Stomach (tissue), 9 donors: Measurements from ENCODE around the gene WNT5B. TPM values are rescaled to one million over a fixed set of nuclear protein-coding genes. Genes with fewer than 3 reads are reported as not detected.

Experiments
- DNase-seq, 2 donors: peaks; one replicate each; pipeline versions ENCODE4 v3.0.0 to v3.0.0-alpha.2; 2013 to 2019
- H3K27ac ChIP-seq, 5 donors: fragments of 200-600 bp in 4 of 5; sonication (generic) in 4 of 5; one replicate each; pipeline ENCODE4 v1.5.1; 2013 to 2019; ENCODE audit warnings: mild to moderate bottlenecking in 1 of 5, moderate library complexity in 1 of 5
- H3K27me3 ChIP-seq, 3 donors: fragments of 200-600 bp; sonication (generic); one replicate each; pipeline ENCODE4 v1.5.1; 2017 to 2019; ENCODE audit warnings: mixed run types in 1 of 3
- H3K36me3 ChIP-seq, 4 donors: fragments of 200-600 bp; sonication (generic); 1 replicate in 3 of 4; 2 replicates in 1 of 4; pipeline ENCODE4 v1.5.1; 2016 to 2019
- H3K4me1 ChIP-seq, 4 donors: fragments of 200-600 bp; sonication (generic); one replicate each; pipeline ENCODE4 v1.5.1; 2016 to 2019
- H3K4me3 ChIP-seq, 4 donors: fragments of 200-600 bp; sonication (generic) in 3 of 4; one replicate each; pipeline ENCODE4 v1.5.1; 2016 to 2019; ENCODE audit warnings: mild to moderate bottlenecking in 1 of 4
- H3K9me3 ChIP-seq, 4 donors: fragments of 200-600 bp; sonication (generic); one replicate each; pipeline ENCODE4 v1.5.1; 2016 to 2019
- EP300 ChIP-seq: sonication (generic); formaldehyde crosslinking; IDR thresholded peaks from one replicate; pipeline ENCODE4 v1.6.1; 2017; ENCODE audit warnings: antibody characterized with exemption
- POLR2A ChIP-seq, 4 donors: fragments of 450-650 bp; IDR thresholded peaks; one replicate each; pipeline ENCODE4 v1.6.1; 2016; ENCODE audit warnings: antibody characterized with exemption in 4 of 4, control low read depth in 2 of 4, mild to moderate bottlenecking in 1 of 4, moderate library complexity in 1 of 4
- POLR2AphosphoS5 ChIP-seq, 3 donors: sonication (generic); formaldehyde crosslinking; IDR thresholded peaks; one replicate each; pipeline ENCODE4 v1.6.1; 2016; ENCODE audit warnings: antibody characterized with exemption in 3 of 3
- WGBS, 5 donors: extraction: QIAGEN DNeasy Blood & Tissue Kit in 3 of 5; methylation state at CpG; one replicate each; pipeline versions ENCODE4 v1.1.5 to v1.1.7; 2013 to 2018; 5-methylcytosine and 5-hydroxymethylcytosine counted together
- intact Hi-C: fragments of 100-400 bp; cut with DNase I; formaldehyde crosslinking; loops from one replicate; pipeline ENCODE4 v1.15.1; 2023; ENCODE audit warnings: low total_unique reads
- polyA plus RNA-seq, 3 donors: library from polyadenylated mRNA; stranded (reverse); fragments of 200-250 nt; gene quantifications; one replicate each; pipeline ENCODE4 v1.2.3, GENCODE V29; 2013
- total RNA-seq, 5 donors: library from RNA; depleted of rRNA; stranded (reverse); fragments of >200 nt; gene quantifications; one replicate each; pipeline versions ENCODE4 v1.1.0 to v1.2.3, GENCODE V29; 2014 to 2016
- TF ChIP-seq, protein P1 (sequence below), 7 experiments: fragments of 450-650 bp in 4 of 7; fragments of 200-600 bp in 3 of 7; sonication (generic) in 3 of 7; IDR thresholded peaks; one replicate each; pipeline ENCODE4 v1.5.1; 2016 to 2019; ENCODE audit warnings: antibody characterized with exemption in 7 of 7, control low read depth in 2 of 7, mild to moderate bottlenecking in 1 of 7
- donor health status: healthy with polysubstance abuse.
- donor health status: Bipolar disorder and iron deficiency.
- donor health status: healthy.

The WNT5B gene
- total and polyA plus RNA-seq, 8 donors = 0.45 to 22.3 (median 7.4) TPM

DNA sequence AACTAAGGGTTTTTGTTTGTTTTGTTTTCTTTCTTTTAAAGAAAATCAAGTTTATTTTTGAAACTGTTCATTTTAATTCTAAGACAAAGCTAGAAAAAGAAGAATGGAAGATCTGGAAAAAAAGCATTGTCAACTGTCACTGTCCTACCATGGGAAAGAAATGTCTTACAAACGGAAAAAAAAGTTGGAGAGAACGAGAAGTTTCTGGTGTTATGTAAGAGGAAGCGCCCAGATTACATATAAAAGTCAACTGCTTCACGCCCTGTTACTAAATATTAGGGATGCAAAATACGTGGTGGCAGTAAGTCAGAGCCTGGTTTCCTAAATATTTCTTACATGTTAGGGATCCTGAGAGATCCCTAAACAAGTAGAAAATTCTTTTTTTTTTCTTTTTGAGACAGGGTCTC, 20.3 kb upstream of the WNT5B start:
- Histone ChIP-seq H3K36me3 (no peaks in the 10 kb centered on the region), H3K27ac (peak overlapping the region; percentile 13 to 79 (median 66)), H3K4me1 (peaks cover 19 to 66% (median 54%) of the 10 kb centered on the region in 4 donors), H3K27me3 (no peaks in the 10 kb centered on the region), H3K9me3 (no peaks in the 10 kb centered on the region), H3K4me3 (no peak overlapping the region)
- intact Hi-C loops = no loop called here
- DNase-seq = peak in 1 of 2 donors; percentile 46
- 22 to 45% (median 28%) methylated on average over 5 of the region's 5 CpGs for WGBS, 5 donors
- TF ChIP-seq POLR2A (IDR thresholded peaks at IDR 0.05) = no peak
- peak in 1 of 3 donors; percentile 22 for TF ChIP-seq POLR2AphosphoS5 (IDR thresholded peaks at IDR 0.05)

DNA sequence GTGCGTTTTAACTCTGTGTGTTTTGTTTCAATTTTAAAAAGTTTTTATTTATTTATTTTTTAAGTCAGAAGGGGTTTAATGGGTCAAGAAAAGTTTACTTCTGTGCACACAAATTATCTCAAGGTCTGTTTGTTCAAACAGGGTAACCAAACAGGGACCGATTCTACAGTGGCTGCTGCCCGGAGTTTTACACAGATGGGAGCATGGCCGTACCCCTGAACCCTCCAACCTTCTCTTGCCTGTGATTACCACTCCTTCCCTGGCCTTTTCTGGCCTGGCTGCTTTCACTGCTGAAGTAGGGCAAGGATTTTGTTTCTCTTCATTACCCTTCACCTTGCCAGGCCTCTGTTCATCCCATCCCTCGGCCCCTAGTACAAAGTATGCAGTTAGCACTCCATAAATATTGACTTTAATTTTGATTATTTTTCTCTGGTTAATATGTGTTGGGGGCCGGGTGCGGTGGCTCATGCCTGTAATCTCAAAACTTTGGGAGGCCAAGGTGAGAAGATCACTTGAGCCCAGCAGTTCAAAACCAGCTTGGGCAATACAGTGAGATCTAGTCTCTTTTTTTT, 18.9 kb upstream of the WNT5B start:
- intact Hi-C loops = no loop called here
- TF ChIP-seq, protein P1, sequence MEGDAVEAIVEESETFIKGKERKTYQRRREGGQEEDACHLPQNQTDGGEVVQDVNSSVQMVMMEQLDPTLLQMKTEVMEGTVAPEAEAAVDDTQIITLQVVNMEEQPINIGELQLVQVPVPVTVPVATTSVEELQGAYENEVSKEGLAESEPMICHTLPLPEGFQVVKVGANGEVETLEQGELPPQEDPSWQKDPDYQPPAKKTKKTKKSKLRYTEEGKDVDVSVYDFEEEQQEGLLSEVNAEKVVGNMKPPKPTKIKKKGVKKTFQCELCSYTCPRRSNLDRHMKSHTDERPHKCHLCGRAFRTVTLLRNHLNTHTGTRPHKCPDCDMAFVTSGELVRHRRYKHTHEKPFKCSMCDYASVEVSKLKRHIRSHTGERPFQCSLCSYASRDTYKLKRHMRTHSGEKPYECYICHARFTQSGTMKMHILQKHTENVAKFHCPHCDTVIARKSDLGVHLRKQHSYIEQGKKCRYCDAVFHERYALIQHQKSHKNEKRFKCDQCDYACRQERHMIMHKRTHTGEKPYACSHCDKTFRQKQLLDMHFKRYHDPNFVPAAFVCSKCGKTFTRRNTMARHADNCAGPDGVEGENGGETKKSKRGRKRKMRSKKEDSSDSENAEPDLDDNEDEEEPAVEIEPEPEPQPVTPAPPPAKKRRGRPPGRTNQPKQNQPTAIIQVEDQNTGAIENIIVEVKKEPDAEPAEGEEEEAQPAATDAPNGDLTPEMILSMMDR (IDR thresholded peaks at IDR 0.05) = no peak
- no peak for TF ChIP-seq POLR2A (IDR thresholded peaks at IDR 0.05)
- TF ChIP-seq POLR2AphosphoS5 (IDR thresholded peaks at IDR 0.05) = no peak
- no peak for TF ChIP-seq EP300
- H3K36me3 ChIP-seq = no peaks in the 10 kb centered on the region
- 20 to 67% (median 53%) methylated on average over 7 of the region's 7 CpGs for WGBS, 5 donors
- peaks cover 19 to 66% (median 52%) of the 10 kb centered on the region in 4 donors for H3K4me1 ChIP-seq
- no peaks in the 10 kb centered on the region for H3K27me3 ChIP-seq
- no peak overlapping the region for H3K4me3 ChIP-seq
- peak overlapping the region; percentile 13 to 79 (median 66) for H3K27ac ChIP-seq
- no peak for DNase-seq
- H3K9me3 ChIP-seq = no peaks in the 10 kb centered on the region

DNA sequence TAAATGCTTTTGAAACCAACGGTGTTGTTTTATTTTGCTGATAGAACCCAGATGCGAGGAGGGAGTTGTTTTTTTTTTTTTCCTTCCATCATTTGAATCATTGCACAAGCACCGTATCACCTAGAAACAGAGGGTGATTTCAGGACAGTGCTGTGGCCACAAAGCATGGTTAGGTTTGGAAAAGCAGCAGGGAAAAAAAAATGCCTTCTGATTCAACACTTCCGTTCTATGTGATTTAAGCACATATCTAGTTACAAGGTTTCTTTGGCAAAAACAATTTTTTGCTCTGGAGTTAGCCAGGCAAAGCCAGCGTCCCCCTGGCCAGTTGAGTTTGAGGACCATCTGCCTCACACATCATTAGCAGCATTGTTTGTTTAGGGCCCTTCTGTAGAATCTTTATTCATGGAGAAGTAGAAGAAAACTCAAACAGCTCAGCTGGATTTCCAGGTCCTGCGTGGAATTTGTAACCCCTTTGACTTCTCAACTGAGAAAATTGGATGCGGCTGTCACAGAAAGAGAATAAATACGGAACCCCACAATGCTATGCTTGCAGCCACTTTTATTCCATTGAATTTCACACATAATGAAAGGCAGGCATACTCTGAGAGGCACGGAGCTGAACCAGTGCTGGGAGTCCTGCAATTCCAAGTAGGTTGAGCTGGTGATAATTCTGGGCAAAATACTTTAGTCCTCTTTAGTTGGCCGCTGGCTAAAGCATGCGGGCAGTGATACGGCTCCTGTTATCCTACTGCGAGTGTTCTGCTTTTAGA, 17.0 kb upstream of the WNT5B start:
- TF ChIP-seq, protein P1 (IDR thresholded peaks at IDR 0.05) = no peak
- TF ChIP-seq POLR2AphosphoS5 (IDR thresholded peaks at IDR 0.05) (no peak), POLR2A (IDR thresholded peaks at IDR 0.05) (no peak), EP300 (no peak)
- no peak overlapping the region for H3K4me3 ChIP-seq
- H3K4me1 ChIP-seq = peaks cover 4 to 49% (median 35%) of the 10 kb centered on the region in 4 donors
- intact Hi-C loops = no loop called here
- no peaks in the 10 kb centered on the region for H3K36me3 ChIP-seq
- no peaks in the 10 kb centered on the region for H3K9me3 ChIP-seq
- 77 to 85% (median 81%) methylated on average over 13 of the region's 13 CpGs for WGBS, 5 donors
- DNase-seq = no peak
- H3K27me3 ChIP-seq = no peaks in the 10 kb centered on the region
- peak overlapping the region in 2 of 5 donors; percentile 14 to 36 for H3K27ac ChIP-seq

DNA sequence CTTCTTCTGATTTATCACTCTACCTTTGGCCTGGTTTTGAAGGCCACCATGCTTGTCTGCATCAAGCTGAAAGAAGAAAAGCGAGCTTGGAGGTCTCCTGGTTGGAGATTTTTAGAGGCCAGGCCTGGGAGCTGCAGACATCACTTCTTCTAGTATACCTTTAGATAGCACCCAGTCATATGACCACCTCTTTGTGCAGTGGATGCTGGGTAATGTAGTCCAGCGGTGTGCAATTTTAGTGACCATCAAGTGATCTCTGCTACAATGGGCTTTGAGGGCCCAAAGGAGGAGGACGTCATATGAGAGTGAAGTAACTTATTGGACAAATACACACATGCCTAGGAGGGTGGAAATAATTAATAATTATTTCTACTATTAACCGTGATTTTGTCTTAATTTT, 15.2 kb upstream of the WNT5B start:
- 95 to 96% (median 96%) methylated on average over 4 of the region's 4 CpGs for WGBS, 5 donors
- intact Hi-C loops = no loop called here
- no peak for DNase-seq

More for the DNA sequence above, 15.2 kb upstream of the WNT5B start:
- Histone ChIP-seq H3K27ac (no peak overlapping the region), H3K36me3 (no peaks in the 10 kb centered on the region), H3K4me3 (no peak overlapping the region), H3K4me1 (peaks cover 4 to 36% (median 23%) of the 10 kb centered on the region in 4 donors), H3K9me3 (no peaks in the 10 kb centered on the region), H3K27me3 (no peaks in the 10 kb centered on the region)
- TF ChIP-seq, protein P1 (IDR thresholded peaks at IDR 0.05) = no peak
- no peak for TF ChIP-seq POLR2A (IDR thresholded peaks at IDR 0.05)
- TF ChIP-seq POLR2AphosphoS5 (IDR thresholded peaks at IDR 0.05) = no peak
- no peak for TF ChIP-seq EP300
